Ascending aorta (tissue), 2 donors: ENCODE data around the gene ST7. TPM values are rescaled to one million over a fixed set of nuclear protein-coding genes. Genes with fewer than 3 reads are reported as not detected.

Source experiments
- DNase-seq, 2 donors: peaks; one replicate each; pipeline ENCODE4 v3.0.0-alpha.2; 2019; ENCODE audit warnings: low spot score in 2 of 2
- H3K27ac ChIP-seq, 2 donors: fragments of 200-600 bp; sonication (generic); one replicate each; pipeline ENCODE4 v1.5.1; 2016 to 2017; ENCODE audit warnings: mild to moderate bottlenecking in 1 of 2
- H3K27me3 ChIP-seq: fragments of 200-600 bp; sonication (generic); one replicate; pipeline ENCODE4 v1.5.1; 2017
- H3K36me3 ChIP-seq, 2 donors: fragments of 200-600 bp; sonication (generic); one replicate each; pipeline ENCODE4 v1.5.1; 2016
- H3K4me1 ChIP-seq, 2 donors: fragments of 200-600 bp; sonication (generic); one replicate each; pipeline ENCODE4 v1.5.1; 2016 to 2017; ENCODE audit warnings: mild to moderate bottlenecking in 1 of 2
- H3K4me3 ChIP-seq, 2 donors: fragments of 200-600 bp; sonication (generic); one replicate each; pipeline ENCODE4 v1.5.1; 2016 to 2017; ENCODE audit warnings: mild to moderate bottlenecking in 1 of 2
- H3K9me3 ChIP-seq, 2 donors: fragments of 200-600 bp; sonication (generic); one replicate each; pipeline ENCODE4 v1.5.1; 2016
- CTCF ChIP-seq, 3 experiments: fragments of 200-600 bp in 2 of 3; fragments of 450-650 bp in 1 of 3; sonication (generic) in 2 of 3; IDR thresholded peaks; one replicate each; pipeline ENCODE4 v1.5.1; 2016 to 2019; ENCODE audit warnings: antibody characterized with exemption in 3 of 3, mild to moderate bottlenecking in 1 of 3, moderate library complexity in 1 of 3
- intact Hi-C: fragments of 100-400 bp; cut with DNase I; formaldehyde crosslinking; loops from one replicate; pipeline ENCODE4 v1.15.1; 2023
- total RNA-seq: library from RNA; depleted of rRNA; stranded (reverse); fragments of >200 nt; gene quantifications from one replicate; pipeline ENCODE4 v1.1.0, GENCODE V29; 2016

The ST7 gene
- total RNA-seq, 1 donor from 2014 or later = 19.2 TPM

GRCh38 chr7:117218700-117219099, 265.4 kb downstream of the ST7 start:
- Histone ChIP-seq H3K27me3 (no peaks in the 10 kb centered on the region), H3K9me3 (no peaks in the 10 kb centered on the region), H3K4me3 (no peak overlapping the region), H3K27ac (no peak overlapping the region), H3K4me1 (no peaks in the 10 kb centered on the region), H3K36me3 (peaks cover 4 to 36% of the 10 kb centered on the region in 2 donors)
- TF ChIP-seq CTCF (IDR thresholded peaks at IDR 0.05) = no peak
- no peak for DNase-seq
- intact Hi-C loops = loop anchor here (10.0 kb wide), 1 partner anchor 496 kb away; no protein-coding TSS in a partner anchor

- DNase-seq = no peak
- Histone ChIP-seq H3K4me3 (no peak overlapping the region), H3K9me3 (no peaks in the 10 kb centered on the region), H3K27ac (no peak overlapping the region), H3K36me3 (peaks cover 4 to 36% of the 10 kb centered on the region in 2 donors), H3K4me1 (no peaks in the 10 kb centered on the region), H3K27me3 (no peaks in the 10 kb centered on the region)
- intact Hi-C loops = loop anchor here (10.0 kb wide), 1 partner anchor 495 kb away; no protein-coding TSS in a partner anchor
- TF ChIP-seq CTCF (IDR thresholded peaks at IDR 0.05) = no peak
Measured at GRCh38 chr7:117219485-117219884, 266.2 kb downstream of the ST7 start.

- no peaks in the 10 kb centered on the region for H3K9me3 ChIP-seq
- H3K27me3 ChIP-seq = no peaks in the 10 kb centered on the region
- peaks cover 4 to 40% of the 10 kb centered on the region in 2 donors for H3K36me3 ChIP-seq
Measured at GRCh38 chr7:117220836-117221235, 267.5 kb downstream of the ST7 start.

GRCh38 chr7:117225536-117225935, 272.2 kb downstream of the ST7 start:
- Histone ChIP-seq H3K4me3 (no peak overlapping the region), H3K9me3 (no peaks in the 10 kb centered on the region), H3K36me3 (peaks cover 4 to 30% of the 10 kb centered on the region in 2 donors), H3K27me3 (no peaks in the 10 kb centered on the region), H3K27ac (no peak overlapping the region), H3K4me1 (no peaks in the 10 kb centered on the region)
- TF ChIP-seq CTCF (IDR thresholded peaks at IDR 0.05) = no peak
- intact Hi-C loops = no loop called here
- no peak for DNase-seq

More at GRCh38 chr7:117220836-117221235, 267.5 kb downstream of the ST7 start:
- no peak for TF ChIP-seq CTCF (IDR thresholded peaks at IDR 0.05)
- DNase-seq = no peak
- intact Hi-C loops = no loop called here
- Histone ChIP-seq H3K4me3 (no peak overlapping the region), H3K4me1 (no peaks in the 10 kb centered on the region), H3K27ac (no peak overlapping the region)

- Histone ChIP-seq H3K27ac (no peak overlapping the region), H3K36me3 (peaks cover under 1 to 17% of the 10 kb centered on the region in 2 donors), H3K4me1 (no peaks in the 10 kb centered on the region), H3K4me3 (no peak overlapping the region), H3K27me3 (no peaks in the 10 kb centered on the region), H3K9me3 (no peaks in the 10 kb centered on the region)
- TF ChIP-seq CTCF (IDR thresholded peaks at IDR 0.05) = no peak
- no peak for DNase-seq
- intact Hi-C loops = no loop called here
Measured at GRCh38 chr7:117227091-117227490, 273.8 kb downstream of the ST7 start.

GRCh38 chr7:117229350-117229749, 276.0 kb downstream of the ST7 start:
- intact Hi-C loops = no loop called here
- H3K4me3 ChIP-seq = no peak overlapping the region
- TF ChIP-seq CTCF (IDR thresholded peaks at IDR 0.05) = no peak
- no peaks in the 10 kb centered on the region for H3K4me1 ChIP-seq
- H3K9me3 ChIP-seq = no peaks in the 10 kb centered on the region
- H3K27ac ChIP-seq = no peak overlapping the region
- DNase-seq = no peak
- H3K27me3 ChIP-seq = no peaks in the 10 kb centered on the region
- peaks cover 0 to 4% of the 10 kb centered on the region in 2 donors for H3K36me3 ChIP-seq
